Glutamatergic neuron (in vitro differentiated cells): ENCODE measurements around the gene ZNF581. TPM values are rescaled to one million over a fixed set of nuclear protein-coding genes. Genes with fewer than 3 reads are reported as not detected.
A peak's percentile ranks its signal among the peaks of the same experiment; 100 is the strongest.

Source experiments
- DNase-seq: peaks from one replicate; pipeline ENCODE4 v3.0.0; 2022
- H3K27ac Mint-ChIP-seq: one replicate; pipeline ENCODE4 v1.8.0; 2020; ENCODE audit warnings: mild to moderate bottlenecking, mixed read lengths, inconsistent platforms; ENCODE audit not compliant: unreplicated experiment
- H3K27me3 Mint-ChIP-seq: one replicate; pipeline ENCODE4 v1.8.0; 2020; ENCODE audit warnings: mild to moderate bottlenecking, moderate library complexity, mixed read lengths, inconsistent platforms; ENCODE audit not compliant: unreplicated experiment
- H3K36me3 Mint-ChIP-seq: one replicate; pipeline ENCODE4 v1.8.0; 2020; ENCODE audit warnings: mild to moderate bottlenecking, mixed read lengths, inconsistent platforms; ENCODE audit not compliant: unreplicated experiment
- H3K4me1 Mint-ChIP-seq: one replicate; pipeline ENCODE4 v1.8.0; 2020; ENCODE audit warnings: mild to moderate bottlenecking, low read depth, mixed read lengths, inconsistent platforms; ENCODE audit not compliant: unreplicated experiment
- H3K4me3 Mint-ChIP-seq: one replicate; pipeline ENCODE4 v1.8.0; 2020; ENCODE audit warnings: mild to moderate bottlenecking, mixed read lengths, inconsistent platforms; ENCODE audit not compliant: unreplicated experiment
- H3K9me3 Mint-ChIP-seq: one replicate; pipeline ENCODE4 v1.8.0; 2020; ENCODE audit warnings: mild to moderate bottlenecking, moderate library complexity, mixed read lengths, inconsistent platforms; ENCODE audit not compliant: unreplicated experiment
- CTCF ChIP-seq: fragments of 200-600 bp; sonication (generic); IDR thresholded peaks from one replicate; pipeline ENCODE4 v1.5.0; 2021; ENCODE audit not compliant: partially characterized antibody, unreplicated experiment
- long read RNA-seq: library from polyadenylated mRNA; unstranded; transcript quantifications from one replicate; pipeline ENCODE4 v2.0.0, GENCODE V29; 2020; ENCODE audit not compliant: unreplicated experiment
- total RNA-seq: library from RNA; stranded (reverse); fragmentation: NEBNext Ultra II Directional; extraction: Animal tissue kit (Norgen Biotek cat#: 25700); gene quantifications from one replicate; pipeline ENCODE4 v1.2.1, GENCODE V29; 2021; ENCODE audit not compliant: unreplicated experiment

ZNF581 gene
- total RNA-seq: 31.0 TPM
- long read RNA-seq, transcript ZNF581-201 (2 exons, 1,298 nt): major isoform, 38 of 40 reads
- long read RNA-seq, partial matches to known transcripts: 1 of 40 reads
- long read RNA-seq, other reads (novel, unspliced or antisense): 1 of 40 reads

DNA sequence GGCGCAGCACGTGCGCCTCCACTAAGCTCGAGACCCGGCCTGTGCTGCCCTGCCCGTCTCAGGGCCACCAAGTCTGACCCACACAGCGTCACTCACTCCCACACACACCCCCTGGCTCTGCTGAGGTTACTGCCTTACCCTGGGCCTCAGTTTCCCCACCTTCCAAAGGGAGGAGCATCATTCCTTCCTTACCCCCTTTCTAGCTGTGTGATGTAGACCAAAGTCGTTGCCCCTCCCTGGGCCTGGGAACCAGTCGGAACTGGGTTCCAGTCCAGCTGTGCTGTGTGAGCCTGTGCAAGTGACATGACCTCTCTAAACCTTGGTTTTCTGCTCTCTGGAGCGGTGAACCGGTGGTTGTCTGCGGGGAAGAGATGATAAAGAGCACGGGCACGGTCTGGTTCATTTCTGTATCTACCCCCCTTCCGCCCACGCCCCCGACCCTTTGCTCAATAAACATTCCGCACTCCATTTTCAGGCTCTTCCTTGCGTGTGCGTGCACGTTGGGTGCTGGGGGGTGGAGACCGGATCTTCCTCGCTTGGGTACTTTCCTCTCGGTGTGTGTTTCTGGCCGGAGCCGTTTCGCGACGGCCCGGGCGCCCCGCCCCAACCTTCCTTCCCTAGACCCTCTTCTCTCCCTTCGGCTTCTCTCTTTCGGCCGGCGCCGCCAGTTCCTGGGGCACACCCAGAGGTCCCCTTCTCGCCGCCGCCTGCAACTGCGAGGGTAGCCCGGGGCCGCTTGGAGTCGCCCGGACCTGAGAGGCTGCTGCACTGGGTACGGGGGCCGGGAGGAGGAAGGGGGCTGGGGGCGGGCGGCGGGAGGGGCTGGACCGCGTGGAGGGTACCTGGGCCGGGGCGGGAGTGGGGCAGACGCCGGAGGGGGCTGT is at the start of gene ZNF581:
Gene ZNF581 (plus strand): TSS at position 647 of the 884 bp plus-strand sequence. CDS start 923 bp downstream, outside the sequence.
- H3K27ac Mint-ChIP-seq: peak within 1 kb of the TSS; percentile 86
- H3K9me3 Mint-ChIP-seq: peaks cover 22% of the 10 kb centered on the region
- TF ChIP-seq CTCF: no peak
- H3K27me3 Mint-ChIP-seq: peaks cover 16% of the 10 kb centered on the region
- peaks cover 22% of the 10 kb centered on the region for H3K4me1 Mint-ChIP-seq
- H3K4me3 Mint-ChIP-seq: peak within 1 kb of the TSS; percentile 97
- peak; percentile 81 for DNase-seq
- no peaks in the 10 kb centered on the region for H3K36me3 Mint-ChIP-seq

GRCh38 chr19:55594996-55595545 is 48.4 kb upstream of the ZNF581 start:
- peaks cover 27% of the 10 kb centered on the region for H3K36me3 Mint-ChIP-seq
- H3K27me3 Mint-ChIP-seq: peaks cover 18% of the 10 kb centered on the region
- H3K27ac Mint-ChIP-seq: no peak overlapping the region
- TF ChIP-seq CTCF: no peak
- DNase-seq: no peak
- H3K4me1 Mint-ChIP-seq: peaks cover 5% of the 10 kb centered on the region
- H3K4me3 Mint-ChIP-seq: no peak overlapping the region
- peaks cover 19% of the 10 kb centered on the region for H3K9me3 Mint-ChIP-seq

DNA sequence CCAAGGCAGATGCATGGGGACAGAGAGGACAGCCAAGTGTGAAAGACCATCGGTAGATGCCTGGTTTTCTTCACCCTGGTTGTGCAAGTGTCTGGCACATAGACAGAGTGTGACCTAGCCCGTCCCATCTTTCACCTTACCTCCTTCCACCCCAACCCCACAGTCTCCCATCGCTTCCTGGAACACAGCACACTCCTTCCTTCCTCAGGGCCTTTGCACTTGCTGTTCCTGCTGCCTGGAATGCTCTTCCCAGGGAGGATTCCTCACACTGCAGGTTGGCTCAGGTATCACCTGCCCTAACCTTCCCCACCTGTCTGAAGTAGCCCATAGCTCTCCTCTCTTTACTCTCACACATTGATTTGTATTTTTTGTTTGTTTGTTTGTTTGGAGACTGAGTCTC is 47.1 kb upstream of the ZNF581 start:
- H3K9me3 Mint-ChIP-seq: peaks cover 24% of the 10 kb centered on the region
- DNase-seq: no peak
- H3K27ac Mint-ChIP-seq: peak overlapping the region; percentile 28
- no peak overlapping the region for H3K4me3 Mint-ChIP-seq
- peaks cover 8% of the 10 kb centered on the region for H3K4me1 Mint-ChIP-seq
- H3K36me3 Mint-ChIP-seq: peaks cover 27% of the 10 kb centered on the region
- no peak for TF ChIP-seq CTCF
- peaks cover 15% of the 10 kb centered on the region for H3K27me3 Mint-ChIP-seq

DNA sequence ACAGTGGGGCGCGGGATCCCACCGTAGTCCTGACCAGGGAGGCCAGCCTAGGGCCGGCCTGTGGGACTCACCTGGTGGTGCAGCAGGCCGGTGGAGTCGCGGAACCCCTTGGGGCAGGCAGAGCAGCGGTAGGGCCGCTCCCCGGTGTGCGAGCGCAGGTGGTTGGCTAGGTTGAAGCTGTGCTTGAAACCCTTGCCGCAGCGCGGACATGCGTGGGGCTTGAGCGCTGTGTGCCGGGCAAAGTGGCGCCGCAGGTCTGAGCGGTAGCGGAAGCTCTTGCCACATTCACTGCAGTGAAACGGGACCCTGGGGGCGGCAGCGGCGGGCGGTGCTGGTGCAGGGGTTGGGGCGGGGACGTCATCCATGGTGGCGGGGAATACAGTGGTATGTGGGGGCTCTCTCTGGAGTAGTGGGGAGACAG is 45.9 kb upstream of the ZNF581 start:
- H3K4me3 Mint-ChIP-seq: no peak overlapping the region
- peaks cover 8% of the 10 kb centered on the region for H3K4me1 Mint-ChIP-seq
- H3K27ac Mint-ChIP-seq: no peak overlapping the region
- H3K27me3 Mint-ChIP-seq: peaks cover 9% of the 10 kb centered on the region
- H3K36me3 Mint-ChIP-seq: peaks cover 27% of the 10 kb centered on the region
- DNase-seq: no peak
- peaks cover 24% of the 10 kb centered on the region for H3K9me3 Mint-ChIP-seq
- TF ChIP-seq CTCF: no peak
